HG03520 (cell line): ENCODE data around the gene CACNB2.

Experiments
- ATAC-seq: cut with Tn5 transposase; IDR thresholded peaks from one replicate; pipeline ENCODE4 v1.9.1; 2021; ENCODE audit warnings: mild to moderate bottlenecking, moderate library complexity; ENCODE audit not compliant: unreplicated experiment

CACNB2 gene

GRCh38 chr10:18224626-18225445, 84.6 kb downstream of the CACNB2 start:
- no peak for ATAC-seq

DNA sequence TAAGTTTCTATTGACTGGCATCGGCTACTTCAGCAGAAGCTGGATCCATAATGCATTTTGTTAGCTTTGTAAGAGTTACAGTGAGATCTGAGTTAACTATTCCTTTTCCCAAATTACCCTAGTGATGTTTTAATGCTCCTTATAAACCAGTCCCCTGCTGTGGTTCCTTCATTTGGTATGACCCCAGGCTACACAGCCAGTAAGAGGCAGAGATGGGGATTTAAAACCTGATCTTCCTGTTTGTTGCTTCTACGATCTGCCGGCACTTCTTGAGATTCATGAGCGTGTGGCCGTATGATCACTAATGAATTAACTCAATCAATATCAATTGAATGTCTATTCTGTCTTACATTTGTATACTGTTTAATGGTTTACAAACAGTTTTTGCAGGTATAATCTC, 86.1 kb downstream of the CACNB2 start:
- no peak for ATAC-seq

DNA sequence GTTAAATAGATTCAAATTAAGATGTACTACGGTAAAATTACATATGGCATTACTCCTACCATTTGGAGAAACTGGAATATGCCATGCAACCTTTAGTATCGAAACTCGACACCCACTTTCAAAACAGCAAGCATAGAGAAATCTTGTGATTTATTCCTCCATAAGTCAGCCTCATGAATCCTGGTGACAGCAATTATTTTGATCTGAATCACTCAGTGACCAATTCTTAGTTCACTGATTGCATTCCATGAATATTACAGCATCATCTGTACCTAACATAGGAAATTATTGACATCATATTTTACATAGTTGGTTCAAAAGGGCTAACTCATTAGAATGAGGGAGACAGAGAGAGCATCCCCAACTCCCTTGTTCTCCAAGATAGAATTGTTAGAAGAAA, 89.6 kb downstream of the CACNB2 start:
- ATAC-seq: no peak

DNA sequence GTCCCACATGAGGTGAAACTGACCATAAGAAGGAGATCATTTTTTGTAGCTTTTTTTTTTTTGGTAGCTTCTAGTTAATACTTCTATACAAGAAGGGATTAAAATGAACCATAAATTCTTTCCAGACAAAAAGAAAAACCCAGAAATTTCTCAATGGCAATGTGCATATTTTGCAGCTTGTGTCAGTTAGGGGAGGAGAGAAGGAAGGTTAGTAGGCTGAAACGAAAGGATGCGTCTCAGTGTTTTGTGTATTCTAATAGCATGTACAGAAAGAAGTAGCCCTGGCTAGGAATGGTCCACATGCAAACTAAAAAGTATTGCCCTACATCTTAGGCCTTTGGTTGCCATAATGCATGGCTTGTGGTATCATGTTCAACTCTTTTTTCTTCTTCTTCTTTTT, 90.6 kb downstream of the CACNB2 start:
- no peak for ATAC-seq

GRCh38 chr10:18231480-18231879, 91.3 kb downstream of the CACNB2 start:
- ATAC-seq: no peak

DNA sequence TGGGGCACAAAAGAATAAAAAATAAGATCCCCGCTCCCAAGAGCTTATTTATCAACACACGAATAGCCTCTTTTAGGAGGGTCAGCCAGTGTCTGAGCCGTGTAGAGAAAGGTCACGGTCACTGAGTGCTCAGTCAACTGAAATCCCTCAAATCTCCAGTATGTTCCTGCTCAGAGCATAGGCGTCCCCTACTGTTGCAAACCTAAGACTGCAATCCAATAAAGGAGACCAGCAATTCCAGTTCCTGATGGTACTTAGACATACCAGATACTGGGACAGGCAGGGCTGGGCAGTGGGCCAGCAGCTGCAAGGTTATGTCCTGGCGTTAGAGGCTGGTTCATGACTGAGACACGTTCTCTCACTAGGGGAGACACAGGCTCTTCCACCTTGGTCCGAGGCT, 93.6 kb downstream of the CACNB2 start:
- no peak for ATAC-seq

- ATAC-seq: no peak
Measured at GRCh38 chr10:18235477-18235876, 95.3 kb downstream of the CACNB2 start.

DNA sequence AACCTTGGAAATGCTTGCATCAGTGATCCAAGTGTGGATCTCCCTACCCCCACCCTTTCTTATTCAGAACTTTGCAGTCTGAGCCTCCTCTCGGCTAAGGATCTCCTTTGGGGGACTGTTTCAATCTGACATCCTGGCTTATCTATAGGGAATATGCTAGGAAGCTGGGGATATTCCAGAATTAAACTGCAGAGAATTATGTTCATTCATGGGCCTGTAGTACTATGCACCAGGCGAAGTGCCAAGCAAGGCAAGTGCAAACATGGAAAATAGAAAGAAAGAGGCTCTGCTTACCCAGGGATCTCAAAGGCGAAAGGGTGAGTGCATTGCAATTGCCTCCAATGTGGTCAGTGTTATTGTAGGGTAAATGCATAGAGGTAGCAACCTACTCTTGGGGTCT, 96.5 kb downstream of the CACNB2 start:
- no peak for ATAC-seq

DNA sequence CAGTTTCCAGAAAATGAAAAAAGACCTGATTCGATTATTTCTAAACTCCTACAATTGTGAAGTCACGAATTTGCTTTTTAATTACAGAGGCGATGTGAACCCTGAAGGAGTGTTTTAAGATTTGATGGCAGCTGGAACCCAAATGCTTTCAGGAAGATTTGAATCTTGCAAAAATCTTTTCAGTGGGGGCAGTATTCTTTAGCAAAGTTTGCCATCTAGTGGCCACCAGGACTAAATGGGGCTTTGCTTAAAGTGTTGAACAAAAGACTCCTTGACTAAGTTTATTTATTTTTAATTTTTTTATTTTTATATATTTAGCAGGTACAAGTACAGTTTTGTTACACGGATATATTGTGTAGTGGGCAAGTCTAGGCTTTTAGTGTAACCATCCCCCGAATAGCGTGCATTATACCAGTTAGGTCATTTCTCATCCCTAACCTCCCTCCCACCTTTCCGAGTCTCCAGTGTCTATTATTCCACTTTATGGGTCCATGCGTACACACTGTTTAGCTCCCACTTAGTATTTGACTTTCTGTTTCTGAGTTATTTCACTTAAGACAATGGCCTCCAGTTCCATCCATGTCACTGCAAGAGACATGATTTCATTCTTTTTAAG, 98.8 kb downstream of the CACNB2 start:
- ATAC-seq: no peak

DNA sequence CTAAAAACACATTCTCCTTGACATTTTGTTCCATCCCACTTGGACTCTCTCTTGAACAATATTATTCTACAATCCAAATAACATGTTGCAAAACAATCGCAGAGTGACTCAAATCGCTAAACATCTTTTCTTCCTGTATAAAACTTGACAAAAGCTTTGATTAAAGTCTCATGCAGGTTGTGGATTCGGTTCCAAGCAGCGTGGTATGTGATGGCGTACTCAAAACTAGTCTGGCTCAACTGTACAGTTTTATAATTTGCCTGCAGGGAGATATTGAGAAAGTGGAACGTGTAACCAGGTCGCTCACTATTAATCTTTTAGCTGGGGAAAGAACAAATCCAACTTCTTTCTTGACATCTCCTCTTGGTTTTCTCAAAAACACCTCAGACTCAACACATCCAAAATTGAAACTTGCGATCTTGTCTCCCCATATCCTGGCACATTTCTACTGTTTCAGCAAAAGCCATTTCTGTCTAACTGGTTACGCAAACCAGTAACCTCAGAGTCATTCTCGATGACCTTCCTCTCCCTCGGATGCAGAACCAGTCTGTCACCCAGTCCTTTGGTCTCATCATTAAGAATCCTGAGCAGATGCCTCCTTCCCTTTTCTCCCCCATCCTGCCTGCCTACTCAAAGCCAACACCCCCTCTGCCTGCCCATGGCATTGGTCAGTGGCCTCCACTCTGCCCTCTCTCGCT, 100.1 kb downstream of the CACNB2 start:
- no peak for ATAC-seq

GRCh38 chr10:18246967-18247366, 106.7 kb downstream of the CACNB2 start:
- ATAC-seq: no peak

- ATAC-seq: no peak
Measured at GRCh38 chr10:18252086-18252485, 111.9 kb downstream of the CACNB2 start.

DNA sequence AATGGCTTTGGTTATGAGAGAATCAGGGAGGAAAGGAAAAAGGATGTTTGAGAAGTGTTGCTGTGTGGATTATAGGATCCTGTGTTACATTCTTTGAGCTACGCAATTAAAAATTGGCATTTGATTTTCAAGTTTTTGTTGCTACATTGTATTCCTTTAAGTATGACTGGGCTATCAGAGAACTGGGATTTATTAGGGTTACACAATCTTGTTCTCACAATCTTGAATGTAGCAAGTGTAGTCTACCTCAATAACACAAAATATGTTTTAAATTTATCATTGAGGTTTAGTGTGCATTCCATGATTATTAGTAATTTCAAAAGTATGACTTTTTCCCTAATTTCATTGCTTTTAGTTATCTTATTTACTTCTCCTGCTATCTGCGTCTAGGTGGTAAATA, 113.9 kb downstream of the CACNB2 start:
- no peak for ATAC-seq

DNA sequence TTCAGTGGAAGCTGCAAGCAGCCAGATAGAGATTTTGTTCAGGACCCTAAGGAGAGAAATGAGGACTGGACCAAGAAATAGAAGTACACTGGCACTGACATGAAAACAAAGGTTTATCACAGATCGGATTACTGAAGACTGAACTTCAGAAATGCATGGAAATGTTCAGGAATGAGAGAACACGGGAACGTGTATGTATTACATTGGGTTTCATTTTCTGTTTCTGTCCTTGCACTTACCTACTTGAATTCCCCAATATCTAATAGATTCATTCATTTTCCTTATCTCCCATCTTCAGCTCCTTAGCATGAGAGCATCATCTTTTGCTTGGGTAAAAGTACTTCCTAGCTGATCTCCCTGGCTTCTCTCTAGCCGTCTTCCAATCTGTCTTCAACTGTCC, 114.5 kb downstream of the CACNB2 start:
- no peak for ATAC-seq

DNA sequence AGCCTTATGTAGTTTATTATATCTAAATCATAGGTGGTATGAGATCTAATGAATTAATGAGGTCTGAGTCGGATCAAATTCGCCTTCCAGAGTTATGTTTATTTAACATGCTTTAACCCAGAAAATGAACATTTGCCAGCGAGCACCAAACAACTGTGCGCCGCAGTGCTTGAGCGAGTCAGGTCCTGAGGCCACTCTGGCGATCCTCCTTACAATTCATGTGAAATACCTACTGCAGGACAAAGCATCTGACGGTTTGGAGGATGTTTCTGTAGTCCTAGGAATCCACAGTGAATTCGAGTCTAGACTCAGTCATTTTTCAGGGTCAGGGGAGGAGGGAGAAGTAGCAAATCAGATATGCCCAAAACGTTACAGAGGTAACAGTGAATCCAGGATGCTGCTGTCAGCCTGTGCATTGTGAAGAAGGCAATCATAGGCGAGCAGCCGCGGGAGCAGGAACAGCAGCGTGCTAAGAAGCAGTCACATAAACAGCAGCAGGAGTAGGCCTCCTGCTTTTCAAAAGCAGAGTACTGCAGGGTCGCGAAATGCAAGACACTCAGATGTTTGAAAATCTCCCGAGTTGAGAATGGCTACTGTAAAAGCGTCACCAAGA, 120.2 kb downstream of the CACNB2 start:
- no peak for ATAC-seq

DNA sequence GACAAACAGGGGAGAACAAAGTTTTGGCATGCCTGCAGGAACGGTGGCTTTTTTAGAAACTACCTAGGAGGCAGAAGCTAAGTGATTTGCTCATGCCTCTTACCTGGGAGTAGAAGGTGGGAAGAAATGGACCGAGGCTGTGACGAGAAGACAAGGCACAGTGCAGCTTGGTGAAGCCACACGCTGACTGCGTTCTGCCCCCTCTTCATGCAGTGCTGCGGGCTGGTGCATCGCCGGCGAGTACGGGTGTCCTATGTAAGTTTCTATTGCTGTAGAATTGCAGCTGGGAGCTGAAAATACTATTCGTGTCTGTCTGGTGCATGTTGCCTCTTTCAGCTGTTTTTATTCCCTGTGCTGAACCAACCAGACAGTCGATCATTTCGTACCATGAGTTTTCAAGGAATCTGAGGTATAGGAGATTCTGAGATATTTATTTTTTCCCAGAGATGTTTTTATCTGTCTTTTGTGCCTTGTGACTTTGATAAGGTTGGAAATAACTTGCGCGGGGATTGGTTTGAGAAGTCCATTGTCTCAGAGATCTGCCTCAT, 120.9 kb downstream of the CACNB2 start:
- no peak for ATAC-seq

DNA sequence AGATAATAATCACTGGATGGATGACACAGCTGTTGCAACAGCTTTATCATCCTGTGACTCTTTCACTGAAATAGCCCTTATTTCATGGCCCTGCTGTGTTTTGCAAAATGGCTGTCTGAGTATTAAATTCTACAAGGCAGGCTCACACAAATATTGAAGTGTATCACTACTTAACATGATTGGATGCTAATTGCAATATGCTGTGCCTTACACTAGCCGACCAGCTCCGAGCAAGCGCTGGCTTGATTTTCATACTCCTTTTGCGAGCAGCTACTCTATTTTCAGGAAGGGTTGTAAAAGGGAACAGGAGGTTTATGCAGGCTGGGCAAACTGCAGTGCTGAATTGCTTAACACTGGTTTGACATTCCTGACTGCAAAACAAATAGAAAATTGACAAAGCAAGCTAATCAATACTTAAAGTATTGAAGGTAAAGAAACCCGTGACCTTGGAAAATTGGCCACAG, 121.6 kb downstream of the CACNB2 start:
- no peak for ATAC-seq

GRCh38 chr10:18264466-18265050, 124.3 kb downstream of the CACNB2 start:
- no peak for ATAC-seq

GRCh38 chr10:18268005-18268404, 127.8 kb downstream of the CACNB2 start:
- ATAC-seq: no peak

- ATAC-seq: no peak
Measured at GRCh38 chr10:18271491-18271890, 131.3 kb downstream of the CACNB2 start.

- no peak for ATAC-seq
Measured at GRCh38 chr10:18273039-18273438, 132.8 kb downstream of the CACNB2 start.
